HEK293T (cell line): ENCODE data around the gene SLC25A30.

ENCODE experiments used
- ARNT ChIP-seq: fragments of 450-650 bp; IDR thresholded peaks from 2 replicates; pipeline ENCODE4 v1.6.1; 2017; ENCODE audit warnings: mild to moderate bottlenecking
- BHLHE40 ChIP-seq: fragments of 450-650 bp; IDR thresholded peaks from 2 replicates; pipeline ENCODE4 v1.6.1; 2016; ENCODE audit warnings: mild to moderate bottlenecking, moderate library complexity, borderline replicate concordance
- ELF4 ChIP-seq: fragments of 450-650 bp; IDR thresholded peaks from 2 replicates; pipeline ENCODE4 v1.6.1; 2017; ENCODE audit warnings: antibody characterized with exemption
- FOXK2 ChIP-seq: fragments of 450-650 bp; IDR thresholded peaks from 2 replicates; pipeline ENCODE4 v1.6.1; 2016; ENCODE audit warnings: mild to moderate bottlenecking
- FOXM1 ChIP-seq: fragments of 450-650 bp; IDR thresholded peaks from 2 replicates; pipeline ENCODE4 v1.6.1; 2017; ENCODE audit warnings: mild to moderate bottlenecking, borderline replicate concordance
- HDGF ChIP-seq: fragments of 450-650 bp; IDR thresholded peaks from 2 replicates; pipeline ENCODE4 v1.6.1; 2017; ENCODE audit warnings: antibody characterized with exemption, borderline replicate concordance
- SUZ12 ChIP-seq: fragments of 450-650 bp; IDR thresholded peaks from 2 replicates; pipeline ENCODE4 v1.6.1; 2016; ENCODE audit warnings: mild to moderate bottlenecking
- TARDBP ChIP-seq: fragments of 450-650 bp; IDR thresholded peaks from 2 replicates; pipeline ENCODE4 v1.6.1; 2016

GRCh38 chr13:45398877-45399276 is 19.3 kb downstream of the SLC25A30 start:
- no peak for TF ChIP-seq FOXM1
- TF ChIP-seq BHLHE40 = no peak
- no peak for TF ChIP-seq ARNT
- TF ChIP-seq SUZ12 = no peak
- no peak for TF ChIP-seq ELF4
- no peak for TF ChIP-seq FOXK2
- TF ChIP-seq TARDBP = no peak
- no peak for TF ChIP-seq HDGF
